Endodermal cell (in vitro differentiated cells): ENCODE data around the gene DOCK2. TPM values are rescaled to one million over a fixed set of nuclear protein-coding genes. Genes with fewer than 3 reads are reported as not detected.

Source experiments
- DNase-seq: peaks from one replicate; pipeline ENCODE4 v3.0.0-alpha.2; 2017
- H3K27ac ChIP-seq: 2 replicates; pipeline ENCODE4 v1.5.1; 2013; ENCODE audit warnings: mild to moderate bottlenecking, low read depth, low read length, moderate library complexity
- H3K27me3 ChIP-seq: 2 replicates; pipeline ENCODE4 v1.6.1; 2013; ENCODE audit warnings: mild to moderate bottlenecking, low read length, moderate library complexity; ENCODE audit not compliant: insufficient read depth, control insufficient read depth, poor library complexity, severe bottlenecking
- H3K36me3 ChIP-seq: 2 replicates; pipeline ENCODE4 v1.7.0; 2013; ENCODE audit warnings: mild to moderate bottlenecking, low read length, moderate library complexity; ENCODE audit not compliant: control insufficient read depth, insufficient read depth
- H3K4me1 ChIP-seq: one replicate; pipeline ENCODE4 v1.7.0; 2013; ENCODE audit warnings: low read length; ENCODE audit not compliant: control insufficient read depth, insufficient read depth
- H3K4me3 ChIP-seq: 2 replicates; pipeline ENCODE4 v1.5.1; 2013; ENCODE audit warnings: mild to moderate bottlenecking, low read length, moderate library complexity
- H3K9ac ChIP-seq: 2 replicates; pipeline ENCODE4 v1.6.1; 2013; ENCODE audit warnings: mild to moderate bottlenecking, low read length, moderate library complexity; ENCODE audit not compliant: poor library complexity, severe bottlenecking; ENCODE audit errors: extremely low read depth
- H3K9me3 ChIP-seq: 2 replicates; pipeline ENCODE4 v1.6.1; 2013; ENCODE audit warnings: mild to moderate bottlenecking, low read length, moderate library complexity; ENCODE audit not compliant: control insufficient read depth
- H3K27ac Mint-ChIP-seq: 2 replicates; pipeline ENCODE4 v1.8.0; 2020; ENCODE audit warnings: mixed read lengths
- H3K27me3 Mint-ChIP-seq: 2 replicates; pipeline ENCODE4 v1.8.0; 2021; ENCODE audit warnings: mild to moderate bottlenecking, mixed read lengths; ENCODE audit not compliant: insufficient read depth
- H3K36me3 Mint-ChIP-seq: 2 replicates; pipeline ENCODE4 v1.8.0; 2020; ENCODE audit warnings: low read depth, mixed read lengths
- H3K4me1 Mint-ChIP-seq: 2 replicates; pipeline ENCODE4 v1.8.0; 2020; ENCODE audit warnings: mixed read lengths
- H3K4me3 Mint-ChIP-seq: 2 replicates; pipeline ENCODE4 v1.8.0; 2020; ENCODE audit warnings: mild to moderate bottlenecking, moderate library complexity, mixed read lengths
- H3K9me3 Mint-ChIP-seq: 2 replicates; pipeline ENCODE4 v1.8.0; 2020; ENCODE audit warnings: mild to moderate bottlenecking, mixed read lengths
- CTCF ChIP-seq: fragments of 200-600 bp; sonication (generic); conservative IDR thresholded peaks from 2 replicates; pipeline ENCODE4 v1.5.0; 2021; ENCODE audit warnings: antibody characterized with exemption, mild to moderate bottlenecking
- WGBS, 2 experiments: methylation state at CpG; one replicate each; pipeline versions ENCODE4 v1.1.5 to v1.1.7; 2013; ENCODE audit warnings: missing lambda C conversion rate in 2 of 2, mixed read lengths in 1 of 2; ENCODE audit not compliant: insufficient coverage in 1 of 2, insufficient read length in 1 of 2; 5-methylcytosine and 5-hydroxymethylcytosine counted together
- total RNA-seq, 2 donors: library from RNA; stranded (reverse); fragmentation: NEBNext Ultra II Directional in 1 of 2; extraction: Animal tissue kit (Norgen Biotek cat#: 25700) in 1 of 2; gene quantifications; 2 replicates in 1 of 2; 3 replicates in 1 of 2; pipeline ENCODE4 v1.2.1, GENCODE V29; 2021

The DOCK2 gene
- total RNA-seq, 2 donors from 2014 or later = 2.6 to 3.9 TPM

GRCh38 chr5:169944115-169944514, 307.0 kb downstream of the DOCK2 start:
- H3K27ac ChIP-seq = no peak overlapping the region
- no peak overlapping the region for H3K9ac ChIP-seq
- no peaks in the 10 kb centered on the region for H3K9me3 ChIP-seq
- Mint-ChIP-seq H3K27me3 (no peaks in the 10 kb centered on the region), H3K4me3 (no peak overlapping the region), H3K4me1 (peaks cover 18% of the 10 kb centered on the region), H3K9me3 (peaks cover under 1% of the 10 kb centered on the region), H3K36me3 (no peaks in the 10 kb centered on the region), H3K27ac (no peak overlapping the region)
- no peaks in the 10 kb centered on the region for H3K27me3 ChIP-seq
- H3K4me1 ChIP-seq = no peaks in the 10 kb centered on the region
- H3K36me3 ChIP-seq = no peaks in the 10 kb centered on the region
- DNase-seq = no peak
- TF ChIP-seq CTCF = no peak
- 92 to 96% methylated on average over 4 to 6 of the region's 6 CpGs for WGBS, 2 experiments
- no peak overlapping the region for H3K4me3 ChIP-seq

GRCh38 chr5:169944922-169945680, 308.0 kb downstream of the DOCK2 start:
- Mint-ChIP-seq H3K27me3 (no peaks in the 10 kb centered on the region), H3K4me3 (no peak overlapping the region), H3K36me3 (no peaks in the 10 kb centered on the region), H3K27ac (no peak overlapping the region), H3K4me1 (peaks cover 20% of the 10 kb centered on the region), H3K9me3 (peaks cover 7% of the 10 kb centered on the region)
- Histone ChIP-seq H3K4me3 (no peak overlapping the region), H3K4me1 (no peaks in the 10 kb centered on the region), H3K9me3 (no peaks in the 10 kb centered on the region), H3K27me3 (no peaks in the 10 kb centered on the region), H3K27ac (peak overlapping the region; percentile 54), H3K36me3 (no peaks in the 10 kb centered on the region), H3K9ac (no peak overlapping the region)
- no peak for DNase-seq
- 72 to 83% methylated on average over 6 to 8 of the region's 8 CpGs for WGBS, 2 experiments
- TF ChIP-seq CTCF = no peak

DNA sequence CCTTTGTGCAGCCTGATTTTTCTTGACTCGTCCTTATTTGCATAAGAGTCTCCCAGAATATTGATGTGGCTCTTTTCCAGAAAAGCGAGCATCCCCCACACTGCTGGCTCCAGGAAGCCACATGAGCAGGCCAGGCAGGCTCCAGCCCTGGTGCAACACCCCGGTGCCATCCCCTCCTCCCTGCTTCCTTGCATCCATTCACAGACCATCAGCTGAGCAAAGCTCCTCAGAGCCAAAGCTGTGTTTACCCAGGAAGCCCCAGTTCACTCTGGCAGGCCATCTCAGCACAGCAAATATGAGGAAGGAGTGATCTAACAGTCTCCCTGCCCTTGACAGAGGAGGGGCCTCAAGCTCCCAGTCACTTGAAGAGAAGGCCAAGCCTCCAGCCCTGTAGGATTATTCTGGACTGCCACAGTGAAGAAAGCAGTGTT, 308.8 kb downstream of the DOCK2 start:
- H3K9me3 ChIP-seq = no peaks in the 10 kb centered on the region
- Mint-ChIP-seq H3K27me3 (no peaks in the 10 kb centered on the region), H3K9me3 (peaks cover 7% of the 10 kb centered on the region), H3K27ac (no peak overlapping the region), H3K36me3 (no peaks in the 10 kb centered on the region), H3K4me1 (peaks cover 20% of the 10 kb centered on the region), H3K4me3 (no peak overlapping the region)
- no peak for TF ChIP-seq CTCF
- no peak overlapping the region for H3K9ac ChIP-seq
- 39 to 54% methylated on average over 2 to 3 of the region's 3 CpGs for WGBS, 2 experiments
- H3K36me3 ChIP-seq = no peaks in the 10 kb centered on the region
- H3K27ac ChIP-seq = peak overlapping the region; percentile 54
- H3K4me3 ChIP-seq = no peak overlapping the region
- no peaks in the 10 kb centered on the region for H3K27me3 ChIP-seq
- no peaks in the 10 kb centered on the region for H3K4me1 ChIP-seq
- peak; percentile 69 for DNase-seq
